ENCODE data around the gene SEC14L5.

DNA sequence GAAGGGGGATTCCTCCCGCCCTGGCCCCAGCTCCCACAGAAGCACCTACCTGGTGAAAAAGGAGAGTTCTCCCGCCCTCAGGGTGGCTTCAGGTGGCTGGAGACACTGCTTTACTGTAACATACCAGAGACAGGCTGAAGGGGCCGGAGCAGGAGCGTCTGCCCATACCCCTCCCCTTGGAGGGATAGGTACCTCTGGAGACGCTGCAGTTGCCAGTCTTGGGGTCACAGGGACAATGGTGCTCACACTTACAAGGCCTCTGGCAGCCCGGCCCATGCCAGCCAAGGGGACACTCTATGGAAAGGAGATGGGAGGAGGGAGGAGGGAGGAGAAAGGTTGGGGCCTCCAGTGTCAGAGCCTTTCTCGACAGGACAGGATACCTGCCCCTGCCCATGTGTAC, 69.0 kb downstream of the SEC14L5 start:
- TF ChIP-seq, protein P1, sequence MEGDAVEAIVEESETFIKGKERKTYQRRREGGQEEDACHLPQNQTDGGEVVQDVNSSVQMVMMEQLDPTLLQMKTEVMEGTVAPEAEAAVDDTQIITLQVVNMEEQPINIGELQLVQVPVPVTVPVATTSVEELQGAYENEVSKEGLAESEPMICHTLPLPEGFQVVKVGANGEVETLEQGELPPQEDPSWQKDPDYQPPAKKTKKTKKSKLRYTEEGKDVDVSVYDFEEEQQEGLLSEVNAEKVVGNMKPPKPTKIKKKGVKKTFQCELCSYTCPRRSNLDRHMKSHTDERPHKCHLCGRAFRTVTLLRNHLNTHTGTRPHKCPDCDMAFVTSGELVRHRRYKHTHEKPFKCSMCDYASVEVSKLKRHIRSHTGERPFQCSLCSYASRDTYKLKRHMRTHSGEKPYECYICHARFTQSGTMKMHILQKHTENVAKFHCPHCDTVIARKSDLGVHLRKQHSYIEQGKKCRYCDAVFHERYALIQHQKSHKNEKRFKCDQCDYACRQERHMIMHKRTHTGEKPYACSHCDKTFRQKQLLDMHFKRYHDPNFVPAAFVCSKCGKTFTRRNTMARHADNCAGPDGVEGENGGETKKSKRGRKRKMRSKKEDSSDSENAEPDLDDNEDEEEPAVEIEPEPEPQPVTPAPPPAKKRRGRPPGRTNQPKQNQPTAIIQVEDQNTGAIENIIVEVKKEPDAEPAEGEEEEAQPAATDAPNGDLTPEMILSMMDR (IDR thresholded peaks at IDR 0.05), result no peak
- TF ChIP-seq POLR2A (IDR thresholded peaks at IDR 0.05) (no peak), EP300 (IDR thresholded peaks at IDR 0.05) (no peak)

Measured in ovary (tissue), 3 donors.